GM23248 (cell line): ENCODE measurements around the gene CELSR3. TPM values are rescaled to one million over a fixed set of nuclear protein-coding genes. Genes with fewer than 3 reads are reported as not detected.

ENCODE experiments used
- DNase-seq: peaks from one replicate; pipeline ENCODE4 v3.0.0-alpha.2; 2015
- H2AFZ ChIP-seq: fragments of 200-600 bp; sonication (generic); 2 replicates; pipeline ENCODE4 v1.6.1; 2016; ENCODE audit warnings: antibody characterized with exemption
- H3F3A ChIP-seq: fragments of 200-600 bp; sonication (generic); 2 replicates; pipeline ENCODE4 v1.6.1; 2016; ENCODE audit warnings: mild to moderate bottlenecking, antibody characterized with exemption, mixed run types; ENCODE audit not compliant: insufficient read depth
- H3K27ac ChIP-seq: fragments of 200-600 bp; sonication (generic); 2 replicates; pipeline ENCODE4 v1.5.1; 2016; ENCODE audit warnings: mild to moderate bottlenecking
- H3K27me3 ChIP-seq: fragments of 200-600 bp; sonication (generic); replicated peaks from 2 replicates; pipeline ENCODE4 v1.6.1; 2016; ENCODE audit warnings: mild to moderate bottlenecking; ENCODE audit not compliant: insufficient read depth
- H3K36me3 ChIP-seq: fragments of 200-600 bp; sonication (generic); 2 replicates; pipeline ENCODE4 v1.6.1; 2016; ENCODE audit warnings: low read depth, mild to moderate bottlenecking
- H3K4me1 ChIP-seq: fragments of 200-600 bp; sonication (generic); 2 replicates; pipeline ENCODE4 v1.6.1; 2016; ENCODE audit warnings: mild to moderate bottlenecking; ENCODE audit not compliant: insufficient read depth
- H3K4me2 ChIP-seq: fragments of 200-600 bp; sonication (generic); one replicate; pipeline ENCODE4 v1.6.1; 2016; ENCODE audit warnings: mild to moderate bottlenecking; ENCODE audit not compliant: unreplicated experiment
- H3K4me3 ChIP-seq: fragments of 200-600 bp; sonication (generic); 2 replicates; pipeline ENCODE4 v1.5.1; 2016; ENCODE audit warnings: mild to moderate bottlenecking
- H3K79me2 ChIP-seq: fragments of 200-600 bp; sonication (generic); 2 replicates; pipeline ENCODE4 v1.6.1; 2016; ENCODE audit warnings: mild to moderate bottlenecking; ENCODE audit not compliant: insufficient read depth
- H3K9ac ChIP-seq: fragments of 200-600 bp; sonication (generic); 2 replicates; pipeline ENCODE4 v1.6.1; 2016; ENCODE audit warnings: mild to moderate bottlenecking
- H3K9me2 ChIP-seq: fragments of 200-600 bp; sonication (generic); 2 replicates; pipeline ENCODE4 v1.6.1; 2016; ENCODE audit warnings: mixed run types, mild to moderate bottlenecking, moderate library complexity; ENCODE audit not compliant: insufficient read depth
- H3K9me3 ChIP-seq: fragments of 200-600 bp; sonication (generic); one replicate; pipeline ENCODE4 v1.6.1; 2017; ENCODE audit warnings: low read depth
- H4K20me1 ChIP-seq: fragments of 200-600 bp; sonication (generic); 2 replicates; pipeline ENCODE4 v1.6.0; 2016; ENCODE audit not compliant: insufficient read depth
- EZH2 ChIP-seq: fragments of 200-600 bp; sonication (generic); IDR thresholded peaks from 2 replicates; pipeline ENCODE4 v1.6.1; 2018; ENCODE audit warnings: antibody characterized with exemption, mild to moderate bottlenecking; ENCODE audit not compliant: insufficient read depth, poor library complexity, severe bottlenecking
- EZH2phosphoT487 ChIP-seq: fragments of 200-600 bp; sonication (generic); IDR thresholded peaks from 2 replicates; pipeline ENCODE4 v1.6.1; 2018; ENCODE audit warnings: antibody characterized with exemption, moderate library complexity, mild to moderate bottlenecking, low read depth; ENCODE audit not compliant: insufficient read depth
- WGBS, 2 experiments: methylation state at CpG; one replicate each; pipeline ENCODE4 v1.1.6; 2015 to 2017; ENCODE audit warnings: low lambda C conversion rate in 2 of 2, low coverage in 1 of 2; ENCODE audit errors: missing lambda C conversion rate in 2 of 2; 5-methylcytosine and 5-hydroxymethylcytosine counted together
- in situ Hi-C: fragments of 300-500 bp; cut with MboI; formaldehyde crosslinking; loops from 2 replicates; pipeline ENCODE4 v1.15.0; 2020
- microRNA-seq: library from miRNA; unstranded; fragments of <30 nt; microRNA quantifications from one replicate; pipeline ENCODE4, GENCODE V29; 2016; ENCODE audit warnings: borderline number of aligned reads
- polyA plus RNA-seq: library from polyadenylated mRNA; unstranded; fragments of >200 nt; fragmentation: Nextera tagmentation; extraction: Ambion mirVana; gene quantifications from 2 replicates; pipeline ENCODE4 v1.2.1, GENCODE V29; 2016
- small RNA-seq: library from RNA; depleted of rRNA; stranded (forward); fragments of <200 nt; gene quantifications from one replicate; pipeline ENCODE3, GENCODE V24; 2014; ENCODE audit warnings: low read depth, low replicate concordance
- total RNA-seq: library from RNA; depleted of rRNA; stranded (reverse); fragments of >200 nt; shearing (Covaris generic); gene quantifications from 2 replicates; pipeline ENCODE4 v1.2.3, GENCODE V29; 2014; rRNA removed

Gene CELSR3
- total and polyA plus RNA-seq, 2 experiments from 2014 or later, result 0.40 to 1.4 TPM

- H3K4me1 ChIP-seq, result peaks cover 22% of the 10 kb centered on the region
- no peaks in the 10 kb centered on the region for H3F3A ChIP-seq
- no peaks in the 10 kb centered on the region for H3K9me3 ChIP-seq
- H3K9me2 ChIP-seq, result no peaks in the 10 kb centered on the region
- in situ Hi-C loops, result no loop called here
- no peaks in the 10 kb centered on the region for H3K36me3 ChIP-seq
- DNase-seq, result no peak
- no peak for TF ChIP-seq EZH2
- no peak for TF ChIP-seq EZH2phosphoT487
- H3K9ac ChIP-seq, result no peak overlapping the region
- H3K4me2 ChIP-seq, result no peak overlapping the region
- peaks cover 7% of the 10 kb centered on the region; the same call in 1 of the 2 replicates for H3K79me2 ChIP-seq
- H3K27me3 ChIP-seq, result no peaks in the 10 kb centered on the region
- no peak overlapping the region for H3K27ac ChIP-seq
- WGBS, 2 experiments, result 94 to 99% methylated on average over 10 to 14 of the region's 14 CpGs
- no peaks in the 10 kb centered on the region for H4K20me1 ChIP-seq
- no peak overlapping the region for H2AFZ ChIP-seq
- no peak overlapping the region for H3K4me3 ChIP-seq
Observed at GRCh38 chr3:48591436-48591835, 71.2 kb downstream of the CELSR3 start.

GRCh38 chr3:48588230-48588629 is 74.5 kb downstream of the CELSR3 start:
- Histone ChIP-seq H3K4me3 (no peak overlapping the region), H3K4me1 (no peaks in the 10 kb centered on the region), H3K36me3 (no peaks in the 10 kb centered on the region), H3K9ac (no peak overlapping the region), H3K9me2 (no peaks in the 10 kb centered on the region), H3F3A (no peaks in the 10 kb centered on the region), H4K20me1 (no peaks in the 10 kb centered on the region), H3K27me3 (no peaks in the 10 kb centered on the region), H2AFZ (no peak overlapping the region), H3K9me3 (no peaks in the 10 kb centered on the region), H3K79me2 (no peaks in the 10 kb centered on the region), H3K27ac (no peak overlapping the region), H3K4me2 (no peak overlapping the region)
- WGBS, 2 experiments, result 96 to 97% methylated on average over 7 to 15 of the region's 15 CpGs
- no peak for TF ChIP-seq EZH2phosphoT487
- no peak for TF ChIP-seq EZH2
- DNase-seq, result no peak
- in situ Hi-C loops, result no loop called here

- no peak overlapping the region for H3K4me3 ChIP-seq
Observed at GRCh38 chr3:48587686-48588085, 75.0 kb downstream of the CELSR3 start.

More at GRCh38 chr3:48587686-48588085, 75.0 kb downstream of the CELSR3 start:
- no peak for TF ChIP-seq EZH2
- TF ChIP-seq EZH2phosphoT487, result no peak
- no peaks in the 10 kb centered on the region for H3K4me1 ChIP-seq
- H3K36me3 ChIP-seq, result no peaks in the 10 kb centered on the region
- no peaks in the 10 kb centered on the region for H3F3A ChIP-seq
- in situ Hi-C loops, result no loop called here
- 92% methylated on average over 10 to 11 of the region's 11 CpGs for WGBS, 2 experiments
- H2AFZ ChIP-seq, result no peak overlapping the region
- H3K9ac ChIP-seq, result no peak overlapping the region
- H3K79me2 ChIP-seq, result no peaks in the 10 kb centered on the region
- no peak overlapping the region for H3K4me2 ChIP-seq
- H3K9me3 ChIP-seq, result no peaks in the 10 kb centered on the region
- no peaks in the 10 kb centered on the region for H3K9me2 ChIP-seq
- no peak for DNase-seq
- no peaks in the 10 kb centered on the region for H4K20me1 ChIP-seq
- H3K27me3 ChIP-seq, result no peaks in the 10 kb centered on the region
- no peak overlapping the region for H3K27ac ChIP-seq

Small RNA genes lying within 50 kb of the gene (microRNA-seq; reads per million reads assigned to microRNA genes)
- gene MIR4793, result not detected

Small RNA genes lying within 50 kb of the gene (small RNA-seq; reads per million reads assigned to genes)
- not detected for gene AC141002.1

Other genes starting within 250 kb of the CELSR3 start
- 5.5 and 8.0 TPM in 2 replicates for gene PLXNB1, start 232.8 kb downstream of the CELSR3 start, total RNA-seq
- gene PLXNB1, start 232.8 kb downstream of the CELSR3 start, polyA plus RNA-seq, result 3.3 and 4.9 TPM in 2 replicates
- gene CCDC51, start 222.8 kb downstream of the CELSR3 start, total RNA-seq, result 10.1 and 10.6 TPM in 2 replicates
- gene CCDC51, start 222.8 kb downstream of the CELSR3 start, polyA plus RNA-seq, result 14.0 and 14.9 TPM in 2 replicates
- 150 and 244 TPM in 2 replicates for gene TMA7, start 222.6 kb downstream of the CELSR3 start, total RNA-seq
- 535 and 552 TPM in 2 replicates for gene TMA7, start 222.6 kb downstream of the CELSR3 start, polyA plus RNA-seq
- 8.4 and 9.5 TPM in 2 replicates for gene ATRIP, start 216.1 kb downstream of the CELSR3 start, total RNA-seq
- gene ATRIP, start 216.1 kb downstream of the CELSR3 start, polyA plus RNA-seq, result 4.2 and 4.6 TPM in 2 replicates
- gene SHISA5, start 158.7 kb downstream of the CELSR3 start, total RNA-seq, result 153 and 154 TPM in 2 replicates
- 215 and 223 TPM in 2 replicates for gene SHISA5, start 158.7 kb downstream of the CELSR3 start, polyA plus RNA-seq
- gene PFKFB4, start 106.1 kb downstream of the CELSR3 start, total RNA-seq, result 12.6 and 15.3 TPM in 2 replicates
- gene PFKFB4, start 106.1 kb downstream of the CELSR3 start, polyA plus RNA-seq, result 10.1 and 12.1 TPM in 2 replicates
- 0.25 and 0.86 TPM in 2 replicates for gene UCN2, start 99.1 kb downstream of the CELSR3 start, total RNA-seq
- gene UCN2, start 99.1 kb downstream of the CELSR3 start, polyA plus RNA-seq, result 0.25 and 0.45 TPM in 2 replicates
- 27.9 and 33.6 TPM in 2 replicates for gene COL7A1, start 67.6 kb downstream of the CELSR3 start, total RNA-seq
- gene COL7A1, start 67.6 kb downstream of the CELSR3 start, polyA plus RNA-seq, result 11.2 and 11.9 TPM in 2 replicates
- gene UQCRC1, start 53.2 kb downstream of the CELSR3 start, total RNA-seq, result 285 and 490 TPM in 2 replicates
- 252 and 279 TPM in 2 replicates for gene UQCRC1, start 53.2 kb downstream of the CELSR3 start, polyA plus RNA-seq
- gene TMEM89, start 41.1 kb downstream of the CELSR3 start, total RNA-seq, result not detected in 2 replicates
- gene TMEM89, start 41.1 kb downstream of the CELSR3 start, polyA plus RNA-seq, result not detected in 2 replicates
- 21.1 and 28.3 TPM in 2 replicates for gene SLC26A6, start 27.4 kb downstream of the CELSR3 start, total RNA-seq
- 11.2 and 13.4 TPM in 2 replicates for gene SLC26A6, start 27.4 kb downstream of the CELSR3 start, polyA plus RNA-seq
- gene NCKIPSD, start 23.0 kb upstream of the CELSR3 start, total RNA-seq, result 32.5 and 39.3 TPM in 2 replicates
- gene NCKIPSD, start 23.0 kb upstream of the CELSR3 start, polyA plus RNA-seq, result 20.6 and 21.7 TPM in 2 replicates
- 59.1 and 59.6 TPM in 2 replicates for gene IP6K2, start 54.3 kb upstream of the CELSR3 start, total RNA-seq
- gene IP6K2, start 54.3 kb upstream of the CELSR3 start, polyA plus RNA-seq, result 56.5 and 57.4 TPM in 2 replicates
- gene PRKAR2A, start 185.0 kb upstream of the CELSR3 start, total RNA-seq, result 26.8 and 29.3 TPM in 2 replicates
- gene PRKAR2A, start 185.0 kb upstream of the CELSR3 start, polyA plus RNA-seq, result 11.8 and 12.2 TPM in 2 replicates
- 22.0 and 26.2 TPM in 2 replicates for gene SLC25A20, start 236.0 kb upstream of the CELSR3 start, total RNA-seq
- 20.3 and 21.0 TPM in 2 replicates for gene SLC25A20, start 236.0 kb upstream of the CELSR3 start, polyA plus RNA-seq